OCI-LY3 (cell line): ENCODE results near the gene PTPRR.

Experiments used
- H2AFZ ChIP-seq: fragments of 200-600, 300-600 bp; shearing (Covaris generic); 2 replicates; pipeline ENCODE4 v1.6.0; 2014; ENCODE audit warnings: antibody characterized with exemption, low read depth, low read length
- H3K27ac ChIP-seq: fragments of 200-600, 300-600 bp; sonication (generic); 2 replicates; pipeline ENCODE4 v1.5.1; 2014; ENCODE audit warnings: mild to moderate bottlenecking, low read length, moderate library complexity, mixed read lengths
- H3K27me3 ChIP-seq: fragments of 200-600, 300-600 bp; sonication (generic); 2 replicates; pipeline ENCODE4 v1.6.1; 2014; ENCODE audit warnings: low read depth, low read length, mixed read lengths
- H3K36me3 ChIP-seq: fragments of 200-600, 300-600 bp; sonication (generic); replicated peaks from 2 replicates; pipeline ENCODE3; 2014; ENCODE audit warnings: low read depth, low read length, mixed read lengths
- H3K4me1 ChIP-seq: fragments of 300-600, 200-600 bp; sonication (generic); 2 replicates; pipeline ENCODE4 v1.6.1; 2014; ENCODE audit warnings: low read length, mixed read lengths
- H3K4me2 ChIP-seq: fragments of 200-600, 300-600 bp; sonication (generic); 2 replicates; pipeline ENCODE4 v1.6.1; 2014; ENCODE audit warnings: low read length, mixed read lengths
- H3K4me3 ChIP-seq: fragments of 300-600, 200-600 bp; sonication (generic); 2 replicates; pipeline ENCODE4 v1.5.1; 2014; ENCODE audit warnings: antibody characterized with exemption, mild to moderate bottlenecking, low read length, moderate library complexity
- H3K79me2 ChIP-seq: fragments of 300-600, 200-600 bp; shearing (Covaris generic); 2 replicates; pipeline ENCODE4 v1.6.1; 2014; ENCODE audit warnings: mild to moderate bottlenecking, low read length, mixed read lengths
- H3K9ac ChIP-seq: fragments of 300-600, 200-600 bp; shearing (Covaris generic); 2 replicates; pipeline ENCODE4 v1.6.0; 2014; ENCODE audit warnings: mild to moderate bottlenecking, low read length, moderate library complexity
- H3K9me3 ChIP-seq: fragments of 200-600, 300-600 bp; shearing (Covaris generic); 2 replicates; pipeline ENCODE4 v1.6.1; 2014; ENCODE audit warnings: low read length, mixed read lengths; ENCODE audit not compliant: insufficient read depth
- H4K20me1 ChIP-seq: fragments of 200-600, 300-600 bp; sonication (generic); 2 replicates; pipeline ENCODE4 v1.6.1; 2016; ENCODE audit warnings: low read length, mixed read lengths; ENCODE audit not compliant: insufficient read depth
- CTCF ChIP-seq: fragments of 200-600, 300-600 bp; sonication (generic); IDR thresholded peaks from 2 replicates; pipeline ENCODE4 v1.5.1; 2014; ENCODE audit warnings: antibody characterized with exemption, low read length, low read depth
- EZH2phosphoT487 ChIP-seq: fragments of 200-600 bp; shearing (Covaris generic); IDR thresholded peaks from 2 replicates; pipeline ENCODE4 v1.6.1; 2018; ENCODE audit warnings: antibody characterized with exemption, mixed run types, low read depth

Gene PTPRR

GRCh38 chr12:70783455-70783854 lies 137.1 kb downstream of the PTPRR start:
- no peaks in the 10 kb centered on the region for H3K27me3 ChIP-seq
- no peaks in the 10 kb centered on the region for H3K36me3 ChIP-seq
- H3K4me2 ChIP-seq: no peak overlapping the region
- H3K4me3 ChIP-seq: no peak overlapping the region
- H3K9me3 ChIP-seq: no peaks in the 10 kb centered on the region
- H3K79me2 ChIP-seq: no peaks in the 10 kb centered on the region
- H2AFZ ChIP-seq: no peak overlapping the region
- H4K20me1 ChIP-seq: no peaks in the 10 kb centered on the region
- no peak overlapping the region for H3K27ac ChIP-seq
- TF ChIP-seq CTCF (no peak), EZH2phosphoT487 (no peak)
- no peak overlapping the region for H3K9ac ChIP-seq
- no peaks in the 10 kb centered on the region for H3K4me1 ChIP-seq

- Histone ChIP-seq H3K4me3 (no peak overlapping the region), H3K36me3 (no peaks in the 10 kb centered on the region), H4K20me1 (no peaks in the 10 kb centered on the region), H3K79me2 (no peaks in the 10 kb centered on the region), H2AFZ (no peak overlapping the region), H3K4me1 (peaks cover 3% of the 10 kb centered on the region), H3K9me3 (no peaks in the 10 kb centered on the region), H3K4me2 (no peak overlapping the region), H3K27ac (no peak overlapping the region), H3K9ac (no peak overlapping the region), H3K27me3 (no peaks in the 10 kb centered on the region)
- TF ChIP-seq EZH2phosphoT487: no peak
- TF ChIP-seq CTCF: no peak
These were observed 141.3 kb downstream of the PTPRR start for GRCh38 chr12:70779250-70779649.

- Histone ChIP-seq H3K79me2 (no peaks in the 10 kb centered on the region), H4K20me1 (no peaks in the 10 kb centered on the region), H3K4me2 (0 out of 2 replicates have a peak overlapping the region, but pooled peaks have one; percentile 4), H3K27me3 (no peaks in the 10 kb centered on the region), H3K4me3 (no peak overlapping the region), H3K4me1 (peaks cover 9% of the 10 kb centered on the region), H3K27ac (no peak overlapping the region), H2AFZ (no peak overlapping the region), H3K36me3 (no peaks in the 10 kb centered on the region), H3K9me3 (no peaks in the 10 kb centered on the region), H3K9ac (no peak overlapping the region)
- no peak for TF ChIP-seq EZH2phosphoT487
- TF ChIP-seq CTCF: no peak
These were observed 146.5 kb downstream of the PTPRR start for GRCh38 chr12:70774055-70774454.

GRCh38 chr12:70772836-70773235 lies 147.7 kb downstream of the PTPRR start:
- H3K9ac ChIP-seq: no peak overlapping the region
- H3K4me3 ChIP-seq: no peak overlapping the region
- H3K4me2 ChIP-seq: no peak overlapping the region
- no peaks in the 10 kb centered on the region for H3K79me2 ChIP-seq
- H3K27me3 ChIP-seq: no peaks in the 10 kb centered on the region
- TF ChIP-seq EZH2phosphoT487: no peak
- no peak for TF ChIP-seq CTCF
- H3K9me3 ChIP-seq: no peaks in the 10 kb centered on the region
- H3K27ac ChIP-seq: no peak overlapping the region
- no peak overlapping the region for H2AFZ ChIP-seq
- H3K36me3 ChIP-seq: no peaks in the 10 kb centered on the region
- H3K4me1 ChIP-seq: peaks cover 9% of the 10 kb centered on the region
- H4K20me1 ChIP-seq: no peaks in the 10 kb centered on the region
